ENCODE results near the gene PSD2. TPM values are rescaled to one million over a fixed set of nuclear protein-coding genes. Genes with fewer than 3 reads are reported as not detected.

The PSD2 gene
- total and polyA plus RNA-seq, 2 donors (not counting 1 experiment from before 2014, with no cell fraction given) = 0.10 to 0.17 TPM

DNA sequence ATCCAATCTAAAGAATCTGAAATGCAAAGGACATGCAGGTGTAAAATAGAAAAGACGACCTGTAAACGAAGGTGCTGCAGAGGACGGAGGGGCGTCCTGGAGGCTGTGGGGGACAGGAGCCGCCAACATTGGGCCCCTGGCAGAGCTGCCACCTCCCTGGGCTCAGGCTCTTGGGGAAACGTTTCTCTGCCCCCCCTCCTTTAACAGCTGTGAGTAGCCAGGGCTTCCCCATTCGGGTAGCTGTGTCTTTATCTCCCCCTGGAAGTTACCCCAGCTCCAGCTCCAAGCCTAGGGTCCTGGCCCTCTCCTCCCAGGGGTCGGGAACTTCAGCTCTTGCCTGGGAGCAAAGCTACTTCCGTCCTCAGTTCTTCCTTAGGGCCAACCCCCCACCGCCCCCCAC is 51.5 kb downstream of the PSD2 start:
- H3K36me3 ChIP-seq (replicated peaks in 1 of 2; ENCODE audit: control extremely low read depth in 1 of 2, control insufficient read depth in 1 of 2, extremely low read depth in 1 of 2, insufficient read depth in 2 of 2, low read length in 1 of 2) = no peaks in the 10 kb centered on the region
- H3K4me2 ChIP-seq (replicated peaks; ENCODE audit: low read depth, low read length, poor library complexity, severe bottlenecking) = peak overlapping the region; percentile 93
- Mint-ChIP-seq H3K27ac (no peak overlapping the region), H3K9me3 (ENCODE audit: insufficient read depth) (no peaks in the 10 kb centered on the region), H3K4me1 (peaks cover 15% of the 10 kb centered on the region), H3K4me3 (peak overlapping the region; percentile 62), H3K27me3 (peaks cover 24% of the 10 kb centered on the region)
- peaks cover 8 to 16% of the 10 kb centered on the region in 2 donors for H3K4me1 ChIP-seq (ENCODE audit: control insufficient read depth in 2 of 2, insufficient read depth in 2 of 2, low read length in 2 of 2)
- DNase-seq (peak; percentile 46), ATAC-seq (ENCODE audit: low read depth) (no peak)
- no peak overlapping the region for H3K9ac ChIP-seq (ENCODE audit: low read length)
- H2AFZ ChIP-seq (ENCODE audit: insufficient read depth, low read depth, low read length, poor library complexity, severe bottlenecking) = no peak overlapping the region
- POLR2A ChIA-PET = interaction anchor here (1.0 kb wide), 1 partner anchor 554 kb away, joined by 3 read pairs; the partner anchor contains the start of gene MATR3
- no peak for TF ChIP-seq EZH2 (IDR thresholded peaks at IDR 0.05; ENCODE audit: borderline replicate concordance, insufficient read depth, low read depth, low read length, poor library complexity, severe bottlenecking)
- TF ChIP-seq, protein P1, sequence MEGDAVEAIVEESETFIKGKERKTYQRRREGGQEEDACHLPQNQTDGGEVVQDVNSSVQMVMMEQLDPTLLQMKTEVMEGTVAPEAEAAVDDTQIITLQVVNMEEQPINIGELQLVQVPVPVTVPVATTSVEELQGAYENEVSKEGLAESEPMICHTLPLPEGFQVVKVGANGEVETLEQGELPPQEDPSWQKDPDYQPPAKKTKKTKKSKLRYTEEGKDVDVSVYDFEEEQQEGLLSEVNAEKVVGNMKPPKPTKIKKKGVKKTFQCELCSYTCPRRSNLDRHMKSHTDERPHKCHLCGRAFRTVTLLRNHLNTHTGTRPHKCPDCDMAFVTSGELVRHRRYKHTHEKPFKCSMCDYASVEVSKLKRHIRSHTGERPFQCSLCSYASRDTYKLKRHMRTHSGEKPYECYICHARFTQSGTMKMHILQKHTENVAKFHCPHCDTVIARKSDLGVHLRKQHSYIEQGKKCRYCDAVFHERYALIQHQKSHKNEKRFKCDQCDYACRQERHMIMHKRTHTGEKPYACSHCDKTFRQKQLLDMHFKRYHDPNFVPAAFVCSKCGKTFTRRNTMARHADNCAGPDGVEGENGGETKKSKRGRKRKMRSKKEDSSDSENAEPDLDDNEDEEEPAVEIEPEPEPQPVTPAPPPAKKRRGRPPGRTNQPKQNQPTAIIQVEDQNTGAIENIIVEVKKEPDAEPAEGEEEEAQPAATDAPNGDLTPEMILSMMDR (IDR thresholded peaks at IDR 0.05) = no peak
- H3K27ac ChIP-seq (ENCODE audit: low read length in 2 of 2) = no peak overlapping the region
- H3K27me3 ChIP-seq (replicated peaks in 1 of 4; ENCODE audit: control extremely low read depth in 1 of 4, control insufficient read depth in 3 of 4, insufficient read depth in 4 of 4, low read length in 3 of 4) = peaks cover 0 to 36% (median 18%) of the 10 kb centered on the region in 4 experiments
- H3K79me2 ChIP-seq (ENCODE audit: control insufficient read depth, insufficient read depth, low read length) = no peaks in the 10 kb centered on the region
- H4K20me1 ChIP-seq (ENCODE audit: control insufficient read depth, insufficient read depth, low read length, poor library complexity, severe bottlenecking) = no peaks in the 10 kb centered on the region
- H3K4me3 ChIP-seq (ENCODE audit: control extremely low read depth in 1 of 5, extremely low read depth in 1 of 5, insufficient read depth in 1 of 5, low read depth in 2 of 5, low read length in 4 of 5) = peak overlapping the region in 2 of 5 experiments; percentile 54 to 65
- H3K9me3 ChIP-seq (ENCODE audit: control extremely low read depth in 1 of 3, control insufficient read depth in 2 of 3, insufficient read depth in 1 of 3, low read length in 2 of 3) = no peaks in the 10 kb centered on the region
- CTCF ChIA-PET = interaction anchor here (0.6 to 3.9 kb wide), 5 partner anchors 27 to 83 kb away, joined by 3 to 21 read pairs (median 3); no protein-coding TSS in a partner anchor
- WGBS (ENCODE audit: insufficient coverage) = 34% methylated on average over 8 of the region's 10 CpGs
- intact Hi-C loops (cut with micrococcal nuclease) = loop anchor here (5.0 kb wide), 3 partner anchors 215 to 1635 kb away; partner anchors contain the start of gene CDC23
